ENCODE measurements around the gene VEZF1. TPM values are rescaled to one million over a fixed set of nuclear protein-coding genes. Genes with fewer than 3 reads are reported as not detected.
"Not testable (repeated sequence)": the region's sequence is repeated elsewhere in the genome, so short reads cannot be mapped to it uniquely, and the experiment has no call there.

VEZF1 gene
- total RNA-seq, 4 donors from 2014 or later = 44.0 to 65.1 (median 50.1) TPM

- intact Hi-C loops (cut with DNase I; ENCODE audit: low total_unique reads) (no loop called here), in situ Hi-C loops (cut with MboI; ENCODE audit: low pct_ligation_motif_present in 1 of 4, low pct_unique_long_range_greater_than_20kb in 1 of 4, low sequenced_read_pairs in 3 of 4) (loop anchor here in 1 of 4 donors (25.0 kb wide), 1 partner anchor 112 kb away; the partner anchor contains the start of gene DYNLL2)
- TF ChIP-seq POLR2A (IDR thresholded peaks at IDR 0.05) = no peak
- no peak for TF ChIP-seq POLR2AphosphoS5 (IDR thresholded peaks at IDR 0.05)
- H3K27ac ChIP-seq = peak overlapping the region in 3 of 4 donors; percentile 15 to 34 (median 19)
- H3K4me1 ChIP-seq = peaks cover 0 to 18% (median 9%) of the 10 kb centered on the region in 4 donors
- no peaks in the 10 kb centered on the region for H3K9me3 ChIP-seq
- no peaks in the 10 kb centered on the region for H3K27me3 ChIP-seq
- 38 to 45% methylated on average over 1 of the region's 1 CpG for WGBS, 2 donors (ENCODE audit: low coverage in 1 of 2)
- H3K36me3 ChIP-seq = peaks cover 0 to 67% (median 28%) of the 10 kb centered on the region in 4 donors
- H3K4me3 ChIP-seq = no peak overlapping the region
- DNase-seq = no peak
Observed at GRCh38 chr17:57975044-57975443, 13.0 kb downstream of the VEZF1 start.

GRCh38 chr17:57974053-57974824 lies 13.8 kb downstream of the VEZF1 start:
- H3K9me3 ChIP-seq; DNase-seq; in situ Hi-C loops (cut with MboI; ENCODE audit: low pct_ligation_motif_present in 1 of 4, low pct_unique_long_range_greater_than_20kb in 1 of 4, low sequenced_read_pairs in 3 of 4); H3K27me3 ChIP-seq; H3K4me3 ChIP-seq; intact Hi-C loops (cut with DNase I; ENCODE audit: low total_unique reads): not testable (repeated sequence)
- peaks cover 0 to 59% (median 27%) of the 10 kb centered on the region in 4 donors for H3K36me3 ChIP-seq
- H3K27ac ChIP-seq = peak overlapping the region in 1 of 4 donors; percentile 15
- 76 to 87% methylated on average over 4 of the region's 4 CpGs for WGBS, 2 donors (ENCODE audit: low coverage in 1 of 2)
- peaks cover 0 to 18% (median 9%) of the 10 kb centered on the region in 4 donors for H3K4me1 ChIP-seq

- 45 to 69% methylated on average over 1 of the region's 1 CpG for WGBS, 2 donors (ENCODE audit: low coverage in 1 of 2)
- Histone ChIP-seq H3K36me3 (peaks cover 0 to 38% (median 16%) of the 10 kb centered on the region in 4 donors), H3K4me1 (peaks cover 0 to 11% (median 9%) of the 10 kb centered on the region in 4 donors), H3K27me3 (no peaks in the 10 kb centered on the region), H3K27ac (no peak overlapping the region), H3K4me3 (no peak overlapping the region), H3K9me3 (no peaks in the 10 kb centered on the region)
- in situ Hi-C loops (cut with MboI; ENCODE audit: low pct_ligation_motif_present in 1 of 4, low pct_unique_long_range_greater_than_20kb in 1 of 4, low sequenced_read_pairs in 3 of 4) (no loop called here), intact Hi-C loops (cut with DNase I; ENCODE audit: low total_unique reads) (no loop called here)
- TF ChIP-seq EP300 (IDR thresholded peaks at IDR 0.05; ENCODE audit: low read depth) (no peak), CTCF (IDR thresholded peaks at IDR 0.05) (no peak), POLR2AphosphoS5 (IDR thresholded peaks at IDR 0.05) (no peak), POLR2A (IDR thresholded peaks at IDR 0.05) (no peak)
- DNase-seq = no peak
Observed at GRCh38 chr17:57972151-57972550, 15.9 kb downstream of the VEZF1 start.

GRCh38 chr17:57971572-57971971 lies 16.5 kb downstream of the VEZF1 start:
- in situ Hi-C loops (cut with MboI; ENCODE audit: low pct_ligation_motif_present in 1 of 4, low pct_unique_long_range_greater_than_20kb in 1 of 4, low sequenced_read_pairs in 3 of 4) = no loop called here
- 60 to 84% methylated on average over 1 to 10 of the region's 10 CpGs for WGBS, 2 donors (ENCODE audit: low coverage in 1 of 2)
- TF ChIP-seq CTCF (IDR thresholded peaks at IDR 0.05) (no peak), EP300 (IDR thresholded peaks at IDR 0.05; ENCODE audit: low read depth) (no peak), POLR2AphosphoS5 (IDR thresholded peaks at IDR 0.05) (no peak), POLR2A (IDR thresholded peaks at IDR 0.05) (no peak)

GRCh38 chr17:57970710-57971109 lies 17.3 kb downstream of the VEZF1 start:
- no peaks in the 10 kb centered on the region for H3K9me3 ChIP-seq
- peaks cover 0 to 25% (median 8%) of the 10 kb centered on the region in 4 donors for H3K36me3 ChIP-seq
- peaks cover 0 to 8% (median 8%) of the 10 kb centered on the region in 4 donors for H3K4me1 ChIP-seq
- no peak for TF ChIP-seq POLR2A (IDR thresholded peaks at IDR 0.05)
- TF ChIP-seq CTCF (IDR thresholded peaks at IDR 0.05) = no peak
- TF ChIP-seq EP300 (IDR thresholded peaks at IDR 0.05; ENCODE audit: low read depth) = no peak
- TF ChIP-seq POLR2AphosphoS5 (IDR thresholded peaks at IDR 0.05) = no peak
- no peak overlapping the region for H3K4me3 ChIP-seq
- DNase-seq = no peak
- in situ Hi-C loops (cut with MboI; ENCODE audit: low pct_ligation_motif_present in 1 of 4, low pct_unique_long_range_greater_than_20kb in 1 of 4, low sequenced_read_pairs in 3 of 4) (no loop called here), intact Hi-C loops (cut with DNase I; ENCODE audit: low total_unique reads) (no loop called here)
- no peaks in the 10 kb centered on the region for H3K27me3 ChIP-seq
- WGBS, 2 donors (ENCODE audit: low coverage in 1 of 2) = 23 to 57% methylated on average over 4 of the region's 4 CpGs
- H3K27ac ChIP-seq = no peak overlapping the region

More at GRCh38 chr17:57971572-57971971, 16.5 kb downstream of the VEZF1 start:
- peaks cover 0 to 11% (median 9%) of the 10 kb centered on the region in 4 donors for H3K4me1 ChIP-seq
- H3K27me3 ChIP-seq = no peaks in the 10 kb centered on the region
- no peaks in the 10 kb centered on the region for H3K9me3 ChIP-seq
- DNase-seq = no peak
- peaks cover 0 to 32% (median 13%) of the 10 kb centered on the region in 4 donors for H3K36me3 ChIP-seq
- intact Hi-C loops (cut with DNase I; ENCODE audit: low total_unique reads) = no loop called here
- no peak overlapping the region for H3K27ac ChIP-seq
- no peak overlapping the region for H3K4me3 ChIP-seq

All from transverse colon (tissue), 4 donors.